ENCODE measurements around the gene ALPK3. TPM values are rescaled to one million over a fixed set of nuclear protein-coding genes. Genes with fewer than 3 reads are reported as not detected.
A peak's percentile ranks its signal among the peaks of the same experiment; 100 is the strongest.

ALPK3 gene
- total and polyA plus RNA-seq, 4 experiments from 2014 or later = 0.01 to 0.58 (median 0.26) TPM; not detected in 1

DNA sequence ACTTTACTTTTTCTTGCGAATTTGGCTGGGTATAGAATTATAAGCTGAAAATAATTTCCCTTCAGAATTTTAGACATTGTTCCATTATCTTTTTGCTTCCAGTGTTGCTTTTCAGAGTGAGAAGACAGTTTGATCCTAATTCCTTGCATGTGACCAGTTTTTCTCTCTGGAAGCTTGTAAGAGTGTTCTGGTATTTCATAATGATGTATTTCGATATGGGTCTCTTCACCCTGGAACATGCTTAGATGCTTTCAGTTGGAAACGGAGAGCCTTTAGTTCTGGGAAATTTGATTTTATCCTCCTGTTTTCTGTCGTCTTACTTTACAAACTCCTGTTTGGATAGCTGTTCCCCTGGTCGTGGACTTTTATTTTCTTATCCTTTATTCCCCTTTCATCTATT is 13.9 kb downstream of the ALPK3 start:
- Mint-ChIP-seq H3K27me3 (peaks cover 0 to 5% of the 10 kb centered on the region in 2 donors), H3K36me3 (no peaks in the 10 kb centered on the region), H3K27ac (no peak overlapping the region), H3K9me3 (no peaks in the 10 kb centered on the region), H3K4me1 (no peaks in the 10 kb centered on the region), H3K4me3 (no peak overlapping the region)
- H3K27me3 ChIP-seq (ENCODE audit: insufficient read depth, low read length) = no peaks in the 10 kb centered on the region
- H3K27ac ChIP-seq (ENCODE audit: low read depth, low read length) = no peak overlapping the region
- no peak for DNase-seq
- H3K4me1 ChIP-seq (ENCODE audit: insufficient read depth, low read length) = no peaks in the 10 kb centered on the region
- ChIA-PET CTCF (ENCODE audit: partially characterized antibody) (interaction anchor here (0.6 kb wide), 1 partner anchor 167 kb away, joined by 3 read pairs; no protein-coding TSS in a partner anchor), POLR2A (ENCODE audit: partially characterized antibody) (no interaction called here)
- H3K36me3 ChIP-seq (ENCODE audit: insufficient read depth, low read length) = no peaks in the 10 kb centered on the region
- intact Hi-C loops (cut with micrococcal nuclease) = no loop called here
- no peak overlapping the region for H3K4me3 ChIP-seq (ENCODE audit: low read length in 2 of 2)
- H3K9me3 ChIP-seq (ENCODE audit: control insufficient read depth in 1 of 2, low read length in 2 of 2) = no peaks in the 10 kb centered on the region

- no peaks in the 10 kb centered on the region for H3K27me3 ChIP-seq (ENCODE audit: insufficient read depth, low read length)
- H3K36me3 Mint-ChIP-seq = no peaks in the 10 kb centered on the region
- no peaks in the 10 kb centered on the region for H3K36me3 ChIP-seq (ENCODE audit: insufficient read depth, low read length)
- POLR2A ChIA-PET (ENCODE audit: partially characterized antibody) = no interaction called here
- no peak overlapping the region for H3K4me3 ChIP-seq (ENCODE audit: low read length in 2 of 2)
- DNase-seq = no peak
- no peak overlapping the region for H3K27ac Mint-ChIP-seq
- no peaks in the 10 kb centered on the region for H3K9me3 ChIP-seq (ENCODE audit: control insufficient read depth in 1 of 2, low read length in 2 of 2)
- intact Hi-C loops (cut with micrococcal nuclease) = no loop called here
- no peak overlapping the region for H3K4me3 Mint-ChIP-seq
- no peaks in the 10 kb centered on the region for H3K4me1 ChIP-seq (ENCODE audit: insufficient read depth, low read length)
- no peaks in the 10 kb centered on the region for H3K4me1 Mint-ChIP-seq
- peaks cover 0 to 9% of the 10 kb centered on the region in 2 donors for H3K27me3 Mint-ChIP-seq
- H3K27ac ChIP-seq (ENCODE audit: low read depth, low read length) = no peak overlapping the region
- no peaks in the 10 kb centered on the region for H3K9me3 Mint-ChIP-seq
- CTCF ChIA-PET (ENCODE audit: partially characterized antibody) = no interaction called here
Observed at GRCh38 chr15:84831613-84832012, 14.5 kb downstream of the ALPK3 start.

GRCh38 chr15:84832448-84833040 is 15.4 kb downstream of the ALPK3 start:
- no peak overlapping the region for H3K4me3 Mint-ChIP-seq
- Histone ChIP-seq H3K27ac (ENCODE audit: low read depth, low read length) (no peak overlapping the region), H3K27me3 (ENCODE audit: insufficient read depth, low read length) (no peaks in the 10 kb centered on the region), H3K4me3 (ENCODE audit: low read length in 2 of 2) (no peak overlapping the region), H3K4me1 (ENCODE audit: insufficient read depth, low read length) (no peaks in the 10 kb centered on the region), H3K36me3 (ENCODE audit: insufficient read depth, low read length) (no peaks in the 10 kb centered on the region), H3K9me3 (ENCODE audit: control insufficient read depth in 1 of 2, low read length in 2 of 2) (no peaks in the 10 kb centered on the region)
- DNase-seq = no peak
- POLR2A ChIA-PET (ENCODE audit: partially characterized antibody) = no interaction called here
- no peaks in the 10 kb centered on the region for H3K4me1 Mint-ChIP-seq
- CTCF ChIA-PET (ENCODE audit: partially characterized antibody) = no interaction called here
- H3K9me3 Mint-ChIP-seq = no peaks in the 10 kb centered on the region
- intact Hi-C loops (cut with micrococcal nuclease) = no loop called here
- H3K36me3 Mint-ChIP-seq = no peaks in the 10 kb centered on the region
- no peak overlapping the region for H3K27ac Mint-ChIP-seq
- H3K27me3 Mint-ChIP-seq = peaks cover 0 to 11% of the 10 kb centered on the region in 2 donors

- no peaks in the 10 kb centered on the region for H3K36me3 ChIP-seq (ENCODE audit: insufficient read depth, low read length)
- ChIA-PET CTCF (ENCODE audit: partially characterized antibody) (interaction anchor here (0.6 to 1.5 kb wide), 4 partner anchors 11 to 54 kb away, joined by 3 to 6 read pairs (median 4); no protein-coding TSS in a partner anchor), POLR2A (ENCODE audit: partially characterized antibody) (no interaction called here)
- H3K27me3 Mint-ChIP-seq = peaks cover 0 to 11% of the 10 kb centered on the region in 2 donors
- H3K27ac ChIP-seq (ENCODE audit: low read depth, low read length) = no peak overlapping the region
- no peaks in the 10 kb centered on the region for H3K4me1 Mint-ChIP-seq
- H3K4me3 ChIP-seq (ENCODE audit: low read length in 2 of 2) = no peak overlapping the region
- no peaks in the 10 kb centered on the region for H3K4me1 ChIP-seq (ENCODE audit: insufficient read depth, low read length)
- H3K27me3 ChIP-seq (ENCODE audit: insufficient read depth, low read length) = no peaks in the 10 kb centered on the region
- H3K36me3 Mint-ChIP-seq = no peaks in the 10 kb centered on the region
- H3K4me3 Mint-ChIP-seq = no peak overlapping the region
- H3K27ac Mint-ChIP-seq = no peak overlapping the region
- DNase-seq = no peak
- H3K9me3 ChIP-seq (ENCODE audit: control insufficient read depth in 1 of 2, low read length in 2 of 2) = no peaks in the 10 kb centered on the region
- no peaks in the 10 kb centered on the region for H3K9me3 Mint-ChIP-seq
- intact Hi-C loops (cut with micrococcal nuclease) = no loop called here
Observed at GRCh38 chr15:84833447-84834228, 16.5 kb downstream of the ALPK3 start.

GRCh38 chr15:84834229-84834955 is 17.2 kb downstream of the ALPK3 start:
- Mint-ChIP-seq H3K9me3 (no peaks in the 10 kb centered on the region), H3K4me3 (no peak overlapping the region), H3K4me1 (no peaks in the 10 kb centered on the region), H3K27me3 (peaks cover 0 to 11% of the 10 kb centered on the region in 2 donors), H3K27ac (no peak overlapping the region), H3K36me3 (no peaks in the 10 kb centered on the region)
- Histone ChIP-seq H3K9me3 (ENCODE audit: control insufficient read depth in 1 of 2, low read length in 2 of 2) (no peaks in the 10 kb centered on the region), H3K36me3 (ENCODE audit: insufficient read depth, low read length) (no peaks in the 10 kb centered on the region), H3K27ac (ENCODE audit: low read depth, low read length) (no peak overlapping the region), H3K4me1 (ENCODE audit: insufficient read depth, low read length) (no peaks in the 10 kb centered on the region), H3K4me3 (ENCODE audit: low read length in 2 of 2) (no peak overlapping the region), H3K27me3 (ENCODE audit: insufficient read depth, low read length) (no peaks in the 10 kb centered on the region)
- ChIA-PET POLR2A (ENCODE audit: partially characterized antibody) (no interaction called here), CTCF (ENCODE audit: partially characterized antibody) (interaction anchor here (0.6 to 1.5 kb wide), 4 partner anchors 11 to 55 kb away, joined by 3 to 6 read pairs (median 4); no protein-coding TSS in a partner anchor)
- intact Hi-C loops (cut with micrococcal nuclease) = no loop called here
- no peak for DNase-seq

- no peaks in the 10 kb centered on the region for H3K4me1 Mint-ChIP-seq
- no peaks in the 10 kb centered on the region for H3K36me3 Mint-ChIP-seq
- H3K9me3 Mint-ChIP-seq = no peaks in the 10 kb centered on the region
- Histone ChIP-seq H3K4me1 (ENCODE audit: insufficient read depth, low read length) (no peaks in the 10 kb centered on the region), H3K9me3 (ENCODE audit: control insufficient read depth in 1 of 2, low read length in 2 of 2) (no peaks in the 10 kb centered on the region), H3K27me3 (ENCODE audit: insufficient read depth, low read length) (no peaks in the 10 kb centered on the region), H3K36me3 (ENCODE audit: insufficient read depth, low read length) (no peaks in the 10 kb centered on the region), H3K27ac (ENCODE audit: low read depth, low read length) (no peak overlapping the region), H3K4me3 (ENCODE audit: low read length in 2 of 2) (no peak overlapping the region)
- intact Hi-C loops (cut with micrococcal nuclease) = no loop called here
- ChIA-PET CTCF (ENCODE audit: partially characterized antibody) (interaction anchor here (0.9 to 1.5 kb wide), 3 partner anchors 11 to 29 kb away, joined by 3 to 6 read pairs (median 4); no protein-coding TSS in a partner anchor), POLR2A (ENCODE audit: partially characterized antibody) (no interaction called here)
- H3K27ac Mint-ChIP-seq = no peak overlapping the region
- peaks cover 0 to 11% of the 10 kb centered on the region in 2 donors for H3K27me3 Mint-ChIP-seq
- no peak overlapping the region for H3K4me3 Mint-ChIP-seq
- DNase-seq = no peak
Observed at GRCh38 chr15:84834969-84835368, 17.8 kb downstream of the ALPK3 start.

DNA sequence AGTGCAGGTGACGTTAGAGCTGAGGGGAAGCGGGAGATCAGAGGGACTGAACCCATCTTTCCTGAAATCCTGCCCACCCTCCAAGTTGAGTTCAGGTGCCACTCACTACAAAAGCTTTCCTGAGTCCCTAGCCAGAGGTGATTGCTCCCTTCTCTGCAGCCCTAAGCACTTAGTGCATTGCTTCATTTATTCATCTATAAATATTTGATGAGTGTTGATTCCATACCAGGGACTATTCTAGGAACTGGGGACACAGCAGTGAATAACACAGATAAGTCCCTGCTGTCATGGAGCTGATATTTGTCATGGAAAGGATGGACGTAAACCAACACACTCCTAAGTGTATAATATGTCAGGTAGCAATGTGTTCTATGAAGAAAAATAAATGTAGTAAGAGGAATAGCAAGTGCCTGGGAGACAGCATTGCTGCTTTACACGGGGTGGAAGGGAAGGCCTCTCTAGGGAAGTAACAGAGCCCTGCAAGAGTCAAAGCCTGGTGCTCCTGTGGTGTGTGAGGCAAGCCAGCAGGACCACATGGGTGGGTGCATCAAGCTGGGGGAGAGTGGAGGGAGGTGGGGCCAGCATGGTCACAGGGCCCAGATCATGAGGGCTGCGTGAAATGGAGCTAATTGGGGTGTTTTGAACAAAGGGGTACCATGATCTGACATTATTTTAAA is 18.6 kb downstream of the ALPK3 start:
- Histone ChIP-seq H3K36me3 (ENCODE audit: insufficient read depth, low read length) (no peaks in the 10 kb centered on the region), H3K9me3 (ENCODE audit: control insufficient read depth in 1 of 2, low read length in 2 of 2) (no peaks in the 10 kb centered on the region), H3K4me1 (ENCODE audit: insufficient read depth, low read length) (no peaks in the 10 kb centered on the region), H3K27ac (ENCODE audit: low read depth, low read length) (no peak overlapping the region), H3K4me3 (ENCODE audit: low read length in 2 of 2) (no peak overlapping the region), H3K27me3 (ENCODE audit: insufficient read depth, low read length) (no peaks in the 10 kb centered on the region)
- H3K9me3 Mint-ChIP-seq = no peaks in the 10 kb centered on the region
- H3K36me3 Mint-ChIP-seq = no peaks in the 10 kb centered on the region
- peaks cover 0 to 11% of the 10 kb centered on the region in 2 donors for H3K27me3 Mint-ChIP-seq
- peak overlapping the region in 1 of 7 donors; percentile 9 for H3K27ac Mint-ChIP-seq
- ChIA-PET CTCF (ENCODE audit: partially characterized antibody) (no interaction called here), POLR2A (ENCODE audit: partially characterized antibody) (no interaction called here)
- DNase-seq = no peak
- H3K4me1 Mint-ChIP-seq = no peaks in the 10 kb centered on the region
- intact Hi-C loops (cut with micrococcal nuclease) = no loop called here
- no peak overlapping the region for H3K4me3 Mint-ChIP-seq
